Right lobe of liver (tissue), 6 donors: ENCODE measurements around the gene MAP3K2. TPM values are rescaled to one million over a fixed set of nuclear protein-coding genes. Genes with fewer than 3 reads are reported as not detected.

Experiments used
- ATAC-seq, 4 donors: fragments of 200-7000 bp; cut with Tn5 transposase; one replicate each; pipeline ENCODE4 v1.9.1; 2020; ENCODE audit warnings: mild to moderate bottlenecking in 4 of 4, moderate library complexity in 4 of 4
- DNase-seq, 3 donors: peaks; one replicate each; pipeline ENCODE4 v3.0.0-alpha.2; 2020
- H3K27ac ChIP-seq, 3 donors: fragments of 200-600 bp; one replicate each; pipeline ENCODE4 v1.8.0; 2022
- H3K27me3 ChIP-seq, 2 donors: fragments of 200-600 bp; one replicate each; pipeline ENCODE4 v1.8.0; 2022
- H3K36me3 ChIP-seq, 4 donors: fragments of 200-600 bp; sonication (generic) in 1 of 4; one replicate each; pipeline versions ENCODE4 v1.5.1 to v1.8.0; 2017 to 2022; ENCODE audit warnings: control low read depth in 1 of 4
- H3K4me1 ChIP-seq, 4 donors: fragments of 200-600 bp; sonication (generic) in 1 of 4; one replicate each; pipeline versions ENCODE4 v1.5.1 to v1.8.0; 2017 to 2022; ENCODE audit warnings: control low read depth in 1 of 4
- H3K4me3 ChIP-seq, 3 donors: fragments of 200-600 bp; one replicate each; pipeline ENCODE4 v1.8.0; 2022
- H3K9me3 ChIP-seq, 4 donors: fragments of 200-600 bp; sonication (generic) in 1 of 4; one replicate each; pipeline versions ENCODE4 v1.5.1 to v1.8.0; 2017 to 2022; ENCODE audit warnings: control low read depth in 1 of 4
- CTCF ChIP-seq, 4 donors: fragments of 200-600 bp in 3 of 4; fragments of 450-650 bp in 1 of 4; IDR thresholded peaks; one replicate each; pipeline versions ENCODE4 v1.5.1 to v1.8.0; 2016 to 2022; ENCODE audit warnings: antibody characterized with exemption in 4 of 4, mild to moderate bottlenecking in 2 of 4
- POLR2A ChIP-seq: fragments of 450-650 bp; IDR thresholded peaks from one replicate; pipeline ENCODE4 v1.6.1; 2017; ENCODE audit warnings: antibody characterized with exemption, mild to moderate bottlenecking
- WGBS: methylation state at CpG from one replicate; pipeline ENCODE4 v1.1.6; 2018; ENCODE audit warnings: low coverage, low lambda C conversion rate; ENCODE audit not compliant: insufficient coverage; ENCODE audit errors: missing lambda C conversion rate; 5-methylcytosine and 5-hydroxymethylcytosine counted together
- intact Hi-C, 2 donors: fragments of 100-400 bp; cut with DNase I; formaldehyde crosslinking; loops; one replicate each; pipeline versions ENCODE4 v1.11.2 to v1.14.1; 2022
- total RNA-seq, 6 experiments: library from RNA; depleted of rRNA in 2 of 6; stranded (reverse); fragments of >200 nt in 2 of 6; fragmentation: NEBNext Ultra II Directional in 3 of 6; extraction: Animal tissue kit (Norgen Biotek cat#: 25700) in 3 of 6; gene quantifications; one replicate each; pipeline versions ENCODE4 v1.1.0 to v1.2.4, GENCODE V29; 2016 to 2023
- donor health status: DM: no; HTN: yes; CAD: no.
- donor health status: DM: no; HTN: no; CAD: no.
- donor health status: DM: no; HTN: no; CAD: no.
- donor health status: DM: no; HTN: yes; CAD: no.
- donor health status: DM: no; HTN: yes; CAD: no.

Gene MAP3K2
- total RNA-seq, 6 experiments from 2014 or later = 28.6 to 45.1 (median 39.8) TPM

- 28% methylated on average over 8 of the region's 8 CpGs for WGBS
- no peaks in the 10 kb centered on the region for H3K36me3 ChIP-seq
- TF ChIP-seq POLR2A = no peak
- no peak for TF ChIP-seq CTCF (IDR thresholded peaks at IDR 0.05)
- ATAC-seq (peak in 1 of 4 donors; percentile 5), DNase-seq (no peak)
- intact Hi-C loops = no loop called here
- H3K4me1 ChIP-seq = peaks cover 0 to 33% (median 8%) of the 10 kb centered on the region in 4 donors
- peak overlapping the region; percentile 31 to 80 (median 32) for H3K4me3 ChIP-seq
- H3K9me3 ChIP-seq = no peaks in the 10 kb centered on the region
- H3K27me3 ChIP-seq = no peaks in the 10 kb centered on the region
- H3K27ac ChIP-seq = peak overlapping the region; percentile 93 to 100 (median 99)
Observed at GRCh38 chr2:127388423-127389164, 819 bp upstream of the MAP3K2 start.

GRCh38 chr2:127386764-127387654, 766 bp downstream of the MAP3K2 start:
- intact Hi-C loops = no loop called here
- H3K27me3 ChIP-seq = no peaks in the 10 kb centered on the region
- H3K27ac ChIP-seq = peak overlapping the region; percentile 99 to 100 (median 100)
- H3K9me3 ChIP-seq = no peaks in the 10 kb centered on the region
- peak overlapping the region; percentile 80 to 91 (median 89) for H3K4me3 ChIP-seq
- ATAC-seq = peak; percentile 65 to 84 (median 80)
- DNase-seq = peak; percentile 89 to 93 (median 90)
- peaks cover 0 to 45% (median 8%) of the 10 kb centered on the region in 4 donors for H3K4me1 ChIP-seq
- no peaks in the 10 kb centered on the region for H3K36me3 ChIP-seq
- 1% methylated on average over 7 of the region's 58 CpGs for WGBS
- TF ChIP-seq CTCF (IDR thresholded peaks at IDR 0.05) = no peak

- 13% methylated on average over 4 of the region's 4 CpGs for WGBS
- no peak for TF ChIP-seq POLR2A
- TF ChIP-seq CTCF (IDR thresholded peaks at IDR 0.05) = no peak
Observed at GRCh38 chr2:127386246-127386645, 1.5 kb downstream of the MAP3K2 start.

GRCh38 chr2:127384529-127384928, 3.2 kb downstream of the MAP3K2 start:
- no peak for TF ChIP-seq POLR2A
- no peak for TF ChIP-seq CTCF (IDR thresholded peaks at IDR 0.05)
- WGBS = 88% methylated on average over 6 of the region's 6 CpGs
- H3K9me3 ChIP-seq = no peaks in the 10 kb centered on the region
- ATAC-seq (no peak), DNase-seq (no peak)
- no peaks in the 10 kb centered on the region for H3K36me3 ChIP-seq
- no peak overlapping the region for H3K27ac ChIP-seq
- no peaks in the 10 kb centered on the region for H3K27me3 ChIP-seq
- intact Hi-C loops = no loop called here
- H3K4me1 ChIP-seq = peaks cover 0 to 45% (median 10%) of the 10 kb centered on the region in 4 donors
- no peak overlapping the region for H3K4me3 ChIP-seq

More at GRCh38 chr2:127386246-127386645, 1.5 kb downstream of the MAP3K2 start:
- DNase-seq = no peak
- Histone ChIP-seq H3K36me3 (no peaks in the 10 kb centered on the region), H3K27ac (peak overlapping the region; percentile 99 to 100 (median 100)), H3K9me3 (no peaks in the 10 kb centered on the region), H3K4me1 (peaks cover 0 to 45% (median 8%) of the 10 kb centered on the region in 4 donors), H3K27me3 (no peaks in the 10 kb centered on the region), H3K4me3 (peak overlapping the region; percentile 80 to 91 (median 89))
- intact Hi-C loops = no loop called here
- ATAC-seq = no peak
